Activated CD4-positive, alpha-beta T cell treated with anti-CD3 and anti-CD28 coated beads, Interleukin-2, amount 50 U/mL, for 48 hours (primary cell): ENCODE measurements around the gene GDI1.
A peak's percentile ranks its signal among the peaks of the same experiment; 100 is the strongest.
"Not testable (repeated sequence)": the region's sequence is repeated elsewhere in the genome, so short reads cannot be mapped to it uniquely, and the experiment has no call there.

Experiments used
- DNase-seq, 2 experiments: peaks; one replicate each; pipeline ENCODE4 v3.0.0-alpha.2; 2020

GDI1 gene

GRCh38 chrX:154436983-154437752, at the start of gene GDI1:
Gene GDI1 (plus strand): TSS chrX:154437154. CDS start chrX:154437255, 101 bp downstream.
- peak; percentile 59 to 61 for DNase-seq

GRCh38 chrX:154388094-154388493, 48.9 kb upstream of the GDI1 start:
- not testable (repeated sequence) for DNase-seq

GRCh38 chrX:154388649-154389048, 48.3 kb upstream of the GDI1 start:
- DNase-seq: not testable (repeated sequence)

GRCh38 chrX:154389812-154390747, 46.9 kb upstream of the GDI1 start:
- not testable (repeated sequence) for DNase-seq

GRCh38 chrX:154396363-154396762, 40.6 kb upstream of the GDI1 start:
- DNase-seq: not testable (repeated sequence)

- DNase-seq: peak; percentile 71 to 78
Observed at GRCh38 chrX:154396973-154397887, 39.7 kb upstream of the GDI1 start.

GRCh38 chrX:154397888-154398667, 38.9 kb upstream of the GDI1 start, which contains the start of gene RPL10:
Gene RPL10 (plus strand): TSS chrX:154398377. CDS start chrX:154398520, 143 bp downstream.
- peak; percentile 84 to 91 for DNase-seq

- DNase-seq: peak; percentile 78 to 85
Observed at GRCh38 chrX:154398668-154399526, 38.1 kb upstream of the GDI1 start.

- DNase-seq: peak; percentile 38 to 46
Observed at GRCh38 chrX:154399527-154400368, 37.2 kb upstream of the GDI1 start.

- not testable (repeated sequence) for DNase-seq
Observed at GRCh38 chrX:154400369-154400817, 36.6 kb upstream of the GDI1 start.

- DNase-seq: peak; percentile 40 to 41
Observed at GRCh38 chrX:154401045-154401799, 35.7 kb upstream of the GDI1 start.

- peak in 1 of 2 experiments; percentile 16 for DNase-seq
Observed at GRCh38 chrX:154401918-154402621, 34.9 kb upstream of the GDI1 start.

GRCh38 chrX:154402622-154403127, 34.3 kb upstream of the GDI1 start:
- DNase-seq: no peak

- no peak for DNase-seq
Observed at GRCh38 chrX:154403192-154403591, 33.8 kb upstream of the GDI1 start.

- no peak for DNase-seq
Observed at GRCh38 chrX:154403858-154404257, 33.1 kb upstream of the GDI1 start.

GRCh38 chrX:154404625-154405192, 32.2 kb upstream of the GDI1 start:
- DNase-seq: no peak

- no peak for DNase-seq
Observed at GRCh38 chrX:154408659-154409221, 28.2 kb upstream of the GDI1 start.
